ENCODE data around the gene TMEM269. TPM values are rescaled to one million over a fixed set of nuclear protein-coding genes. Genes with fewer than 3 reads are reported as not detected.
A peak's percentile ranks its signal among the peaks of the same experiment; 100 is the strongest.

The TMEM269 gene
- total and polyA plus RNA-seq, 9 of the 15 experiments (the other 6 are each of a cell fraction or from before 2014, with no cell fraction given), result 0.09 to 0.49 (median 0.21) TPM

DNA sequence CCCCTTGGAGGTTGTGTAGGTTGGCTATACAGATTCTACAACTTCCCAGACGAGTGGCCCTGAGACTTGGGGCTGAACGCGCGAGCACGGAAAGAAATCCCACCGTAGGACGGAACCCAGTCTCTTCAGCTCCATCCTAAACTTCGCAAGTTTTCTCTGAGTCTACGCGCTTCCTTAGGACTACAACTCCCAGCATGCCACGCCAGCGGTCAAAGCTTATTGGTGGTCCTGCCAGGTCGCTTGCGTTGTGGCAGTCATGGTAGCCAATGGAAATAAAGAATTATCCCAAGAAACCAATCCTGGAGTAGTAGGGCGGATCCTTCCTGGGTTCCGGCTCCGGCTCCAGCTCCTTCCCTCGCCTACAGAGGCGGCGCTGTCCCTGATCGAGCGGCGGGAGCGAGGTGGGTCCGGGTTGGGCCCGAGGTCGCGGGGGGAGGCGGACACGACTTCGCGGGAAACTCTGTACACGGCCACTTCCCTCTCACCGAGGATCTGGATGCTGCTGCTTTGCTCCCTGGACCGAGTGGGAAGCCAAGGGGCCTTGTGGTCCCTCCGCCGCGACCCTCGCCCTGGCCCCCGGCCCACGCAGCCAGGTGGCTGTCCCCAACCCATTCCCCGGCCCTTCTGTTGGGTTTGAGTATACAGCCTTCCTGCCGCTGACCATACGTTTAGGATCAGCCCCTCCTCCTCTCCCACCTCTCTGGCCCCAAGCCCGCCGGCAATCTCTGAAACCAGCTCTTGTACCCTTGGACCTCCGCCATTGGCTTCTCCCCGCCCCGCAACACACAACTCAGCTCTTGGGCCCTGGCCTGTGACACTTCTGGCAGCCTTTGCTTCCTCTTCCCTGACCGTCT is 61.7 kb downstream of the TMEM269 start, which contains the start of gene ZNF691 (continued):
- TF ChIP-seq ETS1 (conservative IDR thresholded peaks at IDR 0.05; ENCODE audit: control insufficient read depth, low read depth, low read length) (peak; percentile 80), RBBP5 (IDR thresholded peaks at IDR 0.05; ENCODE audit: borderline replicate concordance, insufficient read depth, low read length, poor library complexity, severe bottlenecking) (peak; percentile 26), FOXJ2 (tag; IDR thresholded peaks at IDR 0.05) (no peak), RBM39 (optimal IDR thresholded peaks at IDR 0.05; ENCODE audit: low read depth, low read length) (no peak), SP1 (CRISPR knock-in tag; IDR thresholded peaks at IDR 0.05) (peak; percentile 90), CSDE1 (IDR thresholded peaks at IDR 0.05) (0 out of 4 replicates have a peak, but pooled peaks of 1 of the 2 experiments have one; percentile 15), TFAM (CRISPR knock-in tag; conservative IDR thresholded peaks at IDR 0.05) (no peak), CHD1 (IDR thresholded peaks at IDR 0.05; ENCODE audit: low read length) (peak; percentile 31), ZFX (CRISPR knock-in tag; IDR thresholded peaks at IDR 0.05) (peak; percentile 93)
- TF ChIP-seq, protein P1, sequence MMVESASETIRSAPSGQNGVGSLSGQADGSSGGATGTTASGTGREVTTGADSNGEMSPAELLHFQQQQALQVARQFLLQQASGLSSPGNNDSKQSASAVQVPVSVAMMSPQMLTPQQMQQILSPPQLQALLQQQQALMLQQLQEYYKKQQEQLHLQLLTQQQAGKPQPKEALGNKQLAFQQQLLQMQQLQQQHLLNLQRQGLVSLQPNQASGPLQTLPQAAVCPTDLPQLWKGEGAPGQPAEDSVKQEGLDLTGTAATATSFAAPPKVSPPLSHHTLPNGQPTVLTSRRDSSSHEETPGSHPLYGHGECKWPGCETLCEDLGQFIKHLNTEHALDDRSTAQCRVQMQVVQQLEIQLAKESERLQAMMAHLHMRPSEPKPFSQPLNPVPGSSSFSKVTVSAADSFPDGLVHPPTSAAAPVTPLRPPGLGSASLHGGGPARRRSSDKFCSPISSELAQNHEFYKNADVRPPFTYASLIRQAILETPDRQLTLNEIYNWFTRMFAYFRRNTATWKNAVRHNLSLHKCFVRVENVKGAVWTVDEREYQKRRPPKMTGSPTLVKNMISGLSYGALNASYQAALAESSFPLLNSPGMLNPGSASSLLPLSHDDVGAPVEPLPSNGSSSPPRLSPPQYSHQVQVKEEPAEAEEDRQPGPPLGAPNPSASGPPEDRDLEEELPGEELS (CRISPR knock-in tag; IDR thresholded peaks at IDR 0.05; ENCODE audit: borderline replicate concordance), result no peak
- TF ChIP-seq, protein P2, sequence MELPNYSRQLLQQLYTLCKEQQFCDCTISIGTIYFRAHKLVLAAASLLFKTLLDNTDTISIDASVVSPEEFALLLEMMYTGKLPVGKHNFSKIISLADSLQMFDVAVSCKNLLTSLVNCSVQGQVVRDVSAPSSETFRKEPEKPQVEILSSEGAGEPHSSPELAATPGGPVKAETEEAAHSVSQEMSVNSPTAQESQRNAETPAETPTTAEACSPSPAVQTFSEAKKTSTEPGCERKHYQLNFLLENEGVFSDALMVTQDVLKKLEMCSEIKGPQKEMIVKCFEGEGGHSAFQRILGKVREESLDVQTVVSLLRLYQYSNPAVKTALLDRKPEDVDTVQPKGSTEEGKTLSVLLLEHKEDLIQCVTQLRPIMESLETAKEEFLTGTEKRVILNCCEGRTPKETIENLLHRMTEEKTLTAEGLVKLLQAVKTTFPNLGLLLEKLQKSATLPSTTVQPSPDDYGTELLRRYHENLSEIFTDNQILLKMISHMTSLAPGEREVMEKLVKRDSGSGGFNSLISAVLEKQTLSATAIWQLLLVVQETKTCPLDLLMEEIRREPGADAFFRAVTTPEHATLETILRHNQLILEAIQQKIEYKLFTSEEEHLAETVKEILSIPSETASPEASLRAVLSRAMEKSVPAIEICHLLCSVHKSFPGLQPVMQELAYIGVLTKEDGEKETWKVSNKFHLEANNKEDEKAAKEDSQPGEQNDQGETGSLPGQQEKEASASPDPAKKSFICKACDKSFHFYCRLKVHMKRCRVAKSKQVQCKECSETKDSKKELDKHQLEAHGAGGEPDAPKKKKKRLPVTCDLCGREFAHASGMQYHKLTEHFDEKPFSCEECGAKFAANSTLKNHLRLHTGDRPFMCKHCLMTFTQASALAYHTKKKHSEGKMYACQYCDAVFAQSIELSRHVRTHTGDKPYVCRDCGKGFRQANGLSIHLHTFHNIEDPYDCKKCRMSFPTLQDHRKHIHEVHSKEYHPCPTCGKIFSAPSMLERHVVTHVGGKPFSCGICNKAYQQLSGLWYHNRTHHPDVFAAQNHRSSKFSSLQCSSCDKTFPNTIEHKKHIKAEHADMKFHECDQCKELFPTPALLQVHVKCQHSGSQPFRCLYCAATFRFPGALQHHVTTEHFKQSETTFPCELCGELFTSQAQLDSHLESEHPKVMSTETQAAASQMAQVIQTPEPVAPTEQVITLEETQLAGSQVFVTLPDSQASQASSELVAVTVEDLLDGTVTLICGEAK (IDR thresholded peaks at IDR 0.05), result peak; percentile 98
- TF ChIP-seq, protein P2 (CRISPR knock-in tag; IDR thresholded peaks at IDR 0.05), result no peak
